H1 (cell line): ENCODE measurements around the gene FAM184B. TPM values are rescaled to one million over a fixed set of nuclear protein-coding genes. Genes with fewer than 3 reads are reported as not detected.

Experiments used
- CTCF ChIA-PET: fragments of 300-600 bp; sonication (Branson Sonifier 250); formaldehyde crosslinking; loops from one replicate; lab custom pipeline; 2021; ENCODE audit not compliant: partially characterized antibody; lab: Charles Lee
- POLR2A ChIA-PET: fragments of 300-600 bp; sonication (Branson Sonifier 250); formaldehyde crosslinking; loops from one replicate; lab custom pipeline; 2021; ENCODE audit warnings: inconsistent platforms; ENCODE audit not compliant: partially characterized antibody; lab: Charles Lee
- DNase-seq, 2 experiments: peaks; one replicate each; pipeline versions ENCODE4 v3.0.0 to v3.0.0-alpha.2; 2010 to 2022; ENCODE audit warnings: low spot score in 2 of 2, low read depth in 1 of 2, mixed read lengths in 1 of 2
- FAIRE-seq: peaks from 2 replicates; lab custom pipeline; 2011; peaks lifted over from hg19 to GRCh38; lab: Jason Lieb, UNC
- H2AFZ ChIP-seq: 2 replicates; pipeline ENCODE4 v1.8.1; 2012; ENCODE audit warnings: low read length, inconsistent platforms
- H2AK5ac ChIP-seq: 2 replicates; pipeline ENCODE4 v1.6.1; 2013; ENCODE audit warnings: low read depth, low read length
- H2BK120ac ChIP-seq: replicated peaks from 2 replicates; pipeline ENCODE3; 2013; ENCODE audit warnings: low read depth, low read length, inconsistent platforms
- H2BK12ac ChIP-seq: 2 replicates; pipeline ENCODE4 v1.6.1; 2013; ENCODE audit warnings: low read depth, low read length
- H2BK15ac ChIP-seq: 2 replicates; pipeline ENCODE4 v1.6.1; 2013; ENCODE audit warnings: low read length
- H2BK20ac ChIP-seq: 2 replicates; pipeline ENCODE4 v1.6.1; 2013; ENCODE audit warnings: low read length
- H2BK5ac ChIP-seq: 2 replicates; pipeline ENCODE4 v1.6.1; 2013; ENCODE audit warnings: low read depth, low read length
- H3K14ac ChIP-seq: 2 replicates; pipeline ENCODE4 v1.6.1; 2013; ENCODE audit warnings: inconsistent platforms; ENCODE audit not compliant: insufficient read length
- H3K18ac ChIP-seq: 2 replicates; pipeline ENCODE4 v1.6.1; 2013; ENCODE audit warnings: low read length; ENCODE audit errors: extremely low read depth
- H3K23ac ChIP-seq: 2 replicates; pipeline ENCODE4 v1.6.1; 2013; ENCODE audit warnings: inconsistent platforms; ENCODE audit not compliant: insufficient read length
- H3K23me2 ChIP-seq: 2 replicates; pipeline ENCODE4 v1.6.1; 2013; ENCODE audit warnings: low read depth, low read length
- H3K27ac ChIP-seq: 2 replicates; pipeline ENCODE4 v1.6.1; 2011; ENCODE audit warnings: low read depth, low read length, inconsistent platforms
- H3K27me3 ChIP-seq, 4 experiments: replicated peaks in 1 of 4; 1 replicate in 1 of 4; 2 replicates in 3 of 4; pipeline versions ENCODE4 v1.6.1 to v1.8.1; 2011 to 2013; ENCODE audit warnings: low read length in 3 of 4, mild to moderate bottlenecking in 3 of 4, inconsistent platforms in 2 of 4, mixed read lengths in 2 of 4, moderate library complexity in 1 of 4; ENCODE audit not compliant: control insufficient read depth in 3 of 4, insufficient read depth in 3 of 4; ENCODE audit errors: extremely low read depth in 1 of 4
- H3K36me3 ChIP-seq, 4 experiments: 2 replicates each; pipeline versions ENCODE4 v1.6.1 to v1.8.1; 2011 to 2013; ENCODE audit warnings: mild to moderate bottlenecking in 4 of 4, low read length in 3 of 4, moderate library complexity in 2 of 4, control low read depth in 1 of 4, inconsistent platforms in 1 of 4; ENCODE audit not compliant: insufficient read depth in 4 of 4, control insufficient read depth in 2 of 4
- H3K4ac ChIP-seq: replicated peaks from 2 replicates; pipeline ENCODE3; 2013; ENCODE audit warnings: low read length, low read depth, mixed read lengths, inconsistent platforms; ENCODE audit not compliant: insufficient read length
- H3K4me1 ChIP-seq, 4 experiments: replicated peaks in 1 of 4; 1 replicate in 1 of 4; 2 replicates in 3 of 4; pipeline versions ENCODE4 v1.6.1 to v1.8.1; 2011 to 2013; ENCODE audit warnings: low read length in 3 of 4, inconsistent platforms in 2 of 4, mixed read lengths in 1 of 4; ENCODE audit not compliant: insufficient read depth in 4 of 4, control insufficient read depth in 3 of 4
- H3K4me2 ChIP-seq, 2 experiments: 2 replicates each; pipeline versions ENCODE4 v1.6.1 to v1.8.1; 2011 to 2013; ENCODE audit warnings: low read depth in 2 of 2, low read length in 2 of 2, control low read depth in 1 of 2, inconsistent platforms in 1 of 2, mild to moderate bottlenecking in 1 of 2; ENCODE audit not compliant: insufficient read depth in 1 of 2
- H3K4me3 ChIP-seq, 4 experiments: fragments of 200-600, 300-600 bp in 1 of 4; sonication (generic), shearing (Covaris generic), sonication (Bioruptor Twin) in 1 of 4; 2 replicates each; pipeline versions ENCODE4 v1.5.1 to v1.8.1; 2011 to 2016; ENCODE audit warnings: low read length in 4 of 4, low read depth in 3 of 4, control low read depth in 2 of 4, inconsistent platforms in 2 of 4, mild to moderate bottlenecking in 2 of 4, mixed read lengths in 1 of 4, moderate library complexity in 1 of 4; ENCODE audit not compliant: insufficient read depth in 2 of 4; ENCODE audit errors: extremely low read depth in 1 of 4
- H3K56ac ChIP-seq: replicated peaks from 2 replicates; pipeline ENCODE3; 2013; ENCODE audit warnings: low read depth, mild to moderate bottlenecking, mixed read lengths, low read length, inconsistent platforms; ENCODE audit not compliant: insufficient read length
- H3K79me1 ChIP-seq: 2 replicates; pipeline ENCODE4 v1.6.1; 2013; ENCODE audit warnings: low read depth, low read length, control low read depth
- H3K79me2 ChIP-seq, 2 experiments: 2 replicates each; pipeline versions ENCODE4 v1.6.1 to v1.8.1; 2012 to 2013; ENCODE audit warnings: low read length in 2 of 2, mild to moderate bottlenecking in 2 of 2, inconsistent platforms in 1 of 2; ENCODE audit not compliant: insufficient read depth in 2 of 2, control insufficient read depth in 1 of 2
- H3K9ac ChIP-seq, 4 experiments: replicated peaks in 1 of 4; 1 replicate in 1 of 4; 2 replicates in 3 of 4; pipeline versions ENCODE4 v1.6.1 to v1.8.1; 2011 to 2013; ENCODE audit warnings: low read depth in 3 of 4, low read length in 3 of 4, control low read depth in 2 of 4, mild to moderate bottlenecking in 2 of 4, moderate library complexity in 2 of 4, inconsistent platforms in 1 of 4; ENCODE audit errors: extremely low read depth in 1 of 4
- H3K9me3 ChIP-seq, 2 experiments: 2 replicates each; pipeline versions ENCODE4 v1.6.1 to v1.8.1; 2012 to 2013; ENCODE audit warnings: mild to moderate bottlenecking in 2 of 2, moderate library complexity in 2 of 2, control low read depth in 1 of 2, inconsistent platforms in 1 of 2, low read depth in 1 of 2, low read length in 1 of 2, mixed read lengths in 1 of 2; ENCODE audit not compliant: insufficient read depth in 2 of 2
- H4K20me1 ChIP-seq, 2 experiments: replicated peaks in 1 of 2; 2 replicates each; pipeline versions ENCODE3 to v1.8.1; 2011 to 2013; ENCODE audit warnings: inconsistent platforms in 2 of 2, low read length in 2 of 2, mild to moderate bottlenecking in 1 of 2; ENCODE audit not compliant: insufficient read depth in 2 of 2, control insufficient read depth in 1 of 2
- H4K5ac ChIP-seq: 2 replicates; pipeline ENCODE4 v1.6.1; 2013; ENCODE audit warnings: low read length, low read depth, mixed read lengths, inconsistent platforms; ENCODE audit not compliant: insufficient read length
- H4K8ac ChIP-seq: 2 replicates; pipeline ENCODE4 v1.8.0; 2013; ENCODE audit warnings: mild to moderate bottlenecking, moderate library complexity, low read length, inconsistent platforms; ENCODE audit not compliant: insufficient read depth; ENCODE audit errors: extremely low read depth
- H4K91ac ChIP-seq: replicated peaks from 2 replicates; pipeline ENCODE3; 2013; ENCODE audit warnings: low read length, mixed read lengths, inconsistent platforms; ENCODE audit not compliant: insufficient read length
- CREB1 ChIP-seq: IDR thresholded peaks from 2 replicates; pipeline ENCODE4 v1.6.1; 2012; ENCODE audit warnings: inconsistent platforms
- EGR1 ChIP-seq: IDR thresholded peaks from 2 replicates; pipeline ENCODE4 v1.6.1; 2011; ENCODE audit warnings: low read depth, low read length, borderline replicate concordance
- MAFK ChIP-seq: IDR thresholded peaks from 2 replicates; pipeline ENCODE4 v1.6.1; 2012; ENCODE audit warnings: low read depth, mild to moderate bottlenecking, improper control_type of control experiment, low read length
- RNF2 ChIP-seq: fragments of 200-900, 300-1000 bp; sonication (generic); IDR thresholded peaks from 2 replicates; pipeline ENCODE4 v1.7.1; 2016; ENCODE audit warnings: borderline replicate concordance, low read depth, mild to moderate bottlenecking, antibody characterized with exemption, low read length; ENCODE audit not compliant: poor library complexity, severe bottlenecking; ENCODE audit errors: missing control alignments
- TAF1 ChIP-seq: IDR thresholded peaks from 2 replicates; pipeline ENCODE4 v1.6.1; 2011; ENCODE audit warnings: mild to moderate bottlenecking, low read depth, low read length
- TBP ChIP-seq: IDR thresholded peaks from 2 replicates; pipeline ENCODE4 v1.6.1; 2011; ENCODE audit warnings: low read depth, low read length, improper control_type of control experiment
- WGBS, 2 experiments: shearing (Covaris generic) in 1 of 2; methylation state at CpG; one replicate each; pipeline versions ENCODE4 v1.1.6 to v1.1.7; 2013 to 2015; ENCODE audit warnings: low lambda C conversion rate in 2 of 2, mixed read lengths in 2 of 2, inconsistent platforms in 1 of 2, low coverage in 1 of 2, missing lambda C conversion rate in 1 of 2; ENCODE audit not compliant: insufficient replicate concordance in 2 of 2, insufficient coverage in 1 of 2, insufficient read length in 1 of 2; ENCODE audit errors: extremely low coverage in 1 of 2, missing lambda C conversion rate in 1 of 2; 5-methylcytosine and 5-hydroxymethylcytosine counted together
- polyA plus RNA-seq, 7 experiments: library from polyadenylated mRNA; depleted of rRNA in 3 of 7; stranded (reverse) in 5 of 7; unstranded in 2 of 7; fragments of >200 nt in 5 of 7; fragments of 200-250 nt in 2 of 7; gene quantifications; 1 replicate in 5 of 7; 2 replicates in 1 of 7; 4 replicates in 1 of 7; pipeline versions ENCODE4 v1.2.1 to v1.2.3, GENCODE V29; 2011 to 2013; ENCODE audit warnings: missing spikeins in 2 of 7, mixed read lengths in 2 of 7
- total RNA-seq: library from RNA; stranded (reverse); fragmentation: NEBNext Ultra II Directional; extraction: Animal tissue kit (Norgen Biotek cat#: 25700); gene quantifications from 2 replicates; pipeline ENCODE4 v1.2.1, GENCODE V29; 2021

Gene FAM184B
- total and polyA plus RNA-seq, 2 of the 8 experiments (the other 6 are each of a cell fraction or from before 2014, with no cell fraction given): 0.05 to 0.39 TPM

GRCh38 chr4:17702641-17703040 lies 78.8 kb downstream of the FAM184B start:
- Histone ChIP-seq H3K79me2 (no peaks in the 10 kb centered on the region), H3K4me2 (no peak overlapping the region), H2AFZ (no peak overlapping the region), H4K5ac (no peak overlapping the region), H2BK12ac (no peak overlapping the region), H3K23ac (no peak overlapping the region), H3K4me1 (no peaks in the 10 kb centered on the region), H2BK120ac (no peak overlapping the region), H3K27ac (no peak overlapping the region), H3K79me1 (no peaks in the 10 kb centered on the region), H3K4ac (no peak overlapping the region), H3K18ac (no peak overlapping the region), H3K23me2 (no peaks in the 10 kb centered on the region), H3K9ac (no peak overlapping the region), H4K20me1 (no peaks in the 10 kb centered on the region), H3K56ac (no peak overlapping the region), H4K8ac (no peak overlapping the region), H3K9me3 (no peaks in the 10 kb centered on the region), H2AK5ac (no peak overlapping the region), H3K36me3 (no peaks in the 10 kb centered on the region), H4K91ac (no peak overlapping the region), H3K4me3 (no peak overlapping the region), H2BK15ac (no peak overlapping the region), H3K14ac (no peak overlapping the region), H2BK20ac (no peak overlapping the region), H3K27me3 (no peaks in the 10 kb centered on the region), H2BK5ac (no peak overlapping the region)
- CTCF ChIA-PET: no interaction called here
- FAIRE-seq (no peak), DNase-seq (no peak)
- POLR2A ChIA-PET: no interaction called here
- WGBS, 2 experiments: 95% methylated on average over 5 of the region's 5 CpGs; no CpG with 5 or more reads in 1 of the 2 experiments
- TF ChIP-seq MAFK (no peak), TAF1 (no peak), CREB1 (no peak), TBP (no peak), EGR1 (no peak), RNF2 (no peak)
